AG08396 (cell line): Measurements from ENCODE around the gene SLC27A4.
A peak's percentile ranks its signal among the peaks of the same experiment; 100 is the strongest.
"Not testable (repeated sequence)": the region's sequence is repeated elsewhere in the genome, so short reads cannot be mapped to it uniquely, and the experiment has no call there.

ENCODE experiments used
- DNase-seq: peaks from one replicate; pipeline ENCODE4 v3.0.0; 2012; ENCODE audit warnings: low spot score, mixed read lengths

SLC27A4 gene

GRCh38 chr9:128324401-128324800 is 15.9 kb upstream of the SLC27A4 start:
- no peak for DNase-seq

DNA sequence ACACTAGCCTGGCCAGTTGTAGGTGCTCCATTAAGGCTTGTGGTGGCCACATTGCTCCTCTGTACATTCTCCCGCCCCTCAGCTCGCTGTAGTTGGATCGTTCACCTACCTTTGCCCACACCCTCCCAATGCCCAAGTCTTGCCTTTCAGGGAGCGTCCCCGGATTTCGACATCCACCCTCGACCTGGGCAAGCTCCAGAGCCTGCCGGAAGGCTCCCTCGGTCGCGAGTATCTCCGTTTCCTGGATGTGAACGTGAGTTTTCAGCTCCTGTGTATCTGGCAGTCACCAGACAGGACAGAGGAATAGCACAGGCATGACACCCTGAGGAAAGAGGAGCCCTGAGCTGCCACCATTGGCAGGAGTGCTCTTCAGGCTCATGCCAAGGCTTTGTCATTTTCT is 14.7 kb upstream of the SLC27A4 start:
- DNase-seq, result no peak

DNA sequence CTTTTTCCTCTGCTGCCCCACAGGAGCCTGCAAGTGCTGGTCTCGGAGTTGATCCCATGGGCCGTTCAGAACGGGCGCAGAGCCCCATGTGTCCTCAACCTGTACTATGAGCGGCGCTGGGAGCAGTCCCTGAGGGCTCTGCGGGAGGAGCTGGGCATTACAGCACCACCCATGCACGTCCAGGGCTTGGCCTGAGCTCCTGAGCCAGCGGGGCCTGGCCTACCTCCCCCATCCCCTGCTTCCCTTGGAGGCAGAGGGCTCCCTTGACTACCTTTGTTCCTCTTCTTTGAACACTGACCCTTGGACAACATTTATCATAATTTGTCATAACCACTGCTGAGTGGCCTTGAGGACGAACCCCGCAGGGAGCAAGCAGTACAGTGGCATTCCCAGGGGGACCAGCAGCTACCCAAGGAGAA is 6.9 kb upstream of the SLC27A4 start:
- DNase-seq, result no peak

GRCh38 chr9:128335161-128335560 is 5.2 kb upstream of the SLC27A4 start:
- no peak for DNase-seq

DNA sequence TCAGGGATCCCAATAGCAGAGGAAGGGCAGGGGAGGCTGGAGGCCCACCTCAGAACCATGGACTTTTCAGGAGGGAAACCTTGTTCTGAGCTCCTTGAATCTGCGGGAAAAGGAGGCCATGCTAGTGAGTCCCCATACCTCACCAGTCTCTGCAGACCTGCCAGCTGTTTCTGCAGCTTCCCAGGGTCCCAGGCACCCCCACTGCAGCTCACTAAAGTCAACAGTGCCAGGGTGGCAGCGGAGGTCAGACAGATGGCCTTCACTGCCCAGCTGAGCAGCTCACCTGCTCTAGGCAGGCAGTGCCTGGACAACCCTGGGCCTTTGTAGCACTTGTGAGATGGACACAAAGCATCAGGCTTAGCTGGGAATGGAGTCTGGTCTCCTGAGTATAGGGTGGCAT is 4.4 kb upstream of the SLC27A4 start:
- DNase-seq, result no peak

DNA sequence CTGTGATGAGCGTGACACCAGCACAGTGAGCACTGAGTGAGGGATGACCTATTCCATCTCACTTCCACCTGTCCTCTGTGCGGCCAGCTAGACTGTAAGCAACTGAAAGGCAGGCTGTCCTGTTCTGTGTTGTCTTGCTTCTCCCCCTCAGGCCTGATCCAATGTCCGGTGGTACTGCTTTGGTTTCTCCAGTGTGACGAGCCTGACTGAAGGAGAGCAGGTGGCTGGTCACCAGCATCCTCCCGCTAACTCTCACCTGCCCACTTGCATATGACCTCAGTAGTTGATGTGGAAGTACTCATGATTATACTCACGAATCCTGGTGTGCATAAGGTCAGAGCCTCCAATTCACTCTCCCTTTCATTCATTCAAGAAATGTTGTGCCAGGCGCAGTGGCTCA is 2.4 kb upstream of the SLC27A4 start:
- DNase-seq, result no peak

DNA sequence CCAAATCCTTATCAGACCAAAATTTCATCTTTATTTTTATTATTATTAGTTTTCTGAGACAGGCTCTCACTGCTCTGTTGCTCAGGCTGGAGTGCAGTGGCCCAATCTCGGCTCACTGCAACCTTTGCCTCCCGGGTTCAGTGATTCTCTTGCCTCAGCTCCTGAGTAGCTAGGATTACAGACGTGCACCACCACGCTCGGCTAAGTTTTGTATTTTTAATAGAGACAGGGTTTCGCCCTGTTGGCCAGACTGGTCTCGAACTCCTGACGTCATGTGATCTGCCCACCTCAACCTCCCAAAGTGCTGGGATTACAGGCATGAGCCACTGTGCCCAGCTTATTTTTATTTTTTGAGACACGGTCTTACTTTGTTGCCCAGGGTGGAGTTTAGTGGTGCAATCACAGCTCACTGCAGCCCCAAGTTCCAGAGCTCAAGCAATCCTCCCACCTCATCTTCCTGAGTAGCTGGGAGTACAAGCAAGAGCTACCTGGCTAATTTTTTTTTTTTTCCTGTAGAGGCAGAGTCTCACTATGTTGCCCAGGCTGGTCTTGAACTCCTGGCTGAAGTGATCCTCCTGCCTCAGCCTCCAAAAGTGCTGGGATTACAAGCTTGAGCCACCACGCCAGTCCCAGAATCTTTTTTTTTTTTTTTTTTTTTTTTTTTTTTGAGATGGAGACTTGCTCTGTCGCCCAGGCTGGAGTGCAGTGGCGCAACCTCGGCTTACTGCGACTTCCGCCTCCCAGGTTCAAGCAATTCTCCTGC is 1.3 kb upstream of the SLC27A4 start:
- DNase-seq, result not testable (repeated sequence)

DNA sequence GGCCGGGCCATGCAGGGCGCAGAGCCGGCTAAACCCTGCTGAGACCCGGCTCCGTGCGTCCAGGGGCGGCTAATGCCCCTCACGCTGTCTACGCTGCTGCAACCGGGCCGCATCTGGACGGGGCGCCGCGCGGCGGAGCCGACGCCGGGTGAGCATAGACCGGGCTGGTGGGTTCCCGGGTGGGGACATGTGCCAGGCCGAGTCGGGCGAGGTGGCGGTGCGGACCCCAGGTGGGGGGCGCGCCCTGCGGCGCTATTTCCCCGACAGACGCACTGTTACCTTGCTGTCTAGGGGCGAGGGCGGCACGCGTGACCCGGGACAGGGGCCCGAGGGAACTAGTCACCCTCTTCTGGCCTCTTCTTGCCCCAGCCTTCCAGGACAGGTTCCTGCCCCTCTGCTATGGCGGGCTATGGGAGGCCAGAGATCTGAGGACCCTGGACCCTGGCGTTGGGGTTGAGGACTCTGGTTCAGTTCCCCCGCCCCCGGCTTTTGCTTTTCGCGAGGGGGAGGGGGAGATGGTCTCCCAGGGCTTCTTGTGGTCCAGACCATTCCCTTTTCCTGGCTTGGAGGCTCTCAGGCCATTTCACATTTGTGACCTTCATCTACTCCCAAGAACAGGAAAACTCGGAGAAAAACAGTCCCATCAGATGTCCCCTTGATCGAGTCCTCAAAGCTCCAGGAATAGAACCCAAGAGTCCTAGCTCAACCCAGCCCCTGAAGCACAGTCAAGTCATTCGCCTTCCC is 536 bp downstream of the SLC27A4 start:
- DNase-seq, result no peak

DNA sequence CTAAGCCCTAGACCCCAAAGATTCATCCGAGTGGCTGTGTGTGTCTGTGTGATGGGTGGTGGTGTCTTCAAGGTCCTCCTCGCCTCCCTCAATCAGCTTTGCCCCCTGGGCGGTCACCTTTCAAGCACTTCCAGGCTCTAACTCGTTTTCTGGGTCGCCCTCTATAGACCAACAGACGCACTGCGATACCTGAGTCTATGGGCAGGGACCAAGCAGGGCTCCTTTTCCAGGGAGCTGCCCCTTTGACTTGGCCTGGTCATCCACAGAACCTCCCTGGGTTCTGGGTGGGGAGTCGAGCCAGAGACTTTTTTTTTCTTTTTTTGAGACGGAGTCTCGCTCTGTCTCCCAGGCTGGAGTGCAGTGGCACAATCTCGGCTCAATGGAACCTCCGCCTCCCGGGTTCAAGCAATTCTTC is 1.1 kb downstream of the SLC27A4 start:
- DNase-seq, result peak; percentile 81

GRCh38 chr9:128342971-128343680 is 2.8 kb downstream of the SLC27A4 start:
- DNase-seq, result no peak

DNA sequence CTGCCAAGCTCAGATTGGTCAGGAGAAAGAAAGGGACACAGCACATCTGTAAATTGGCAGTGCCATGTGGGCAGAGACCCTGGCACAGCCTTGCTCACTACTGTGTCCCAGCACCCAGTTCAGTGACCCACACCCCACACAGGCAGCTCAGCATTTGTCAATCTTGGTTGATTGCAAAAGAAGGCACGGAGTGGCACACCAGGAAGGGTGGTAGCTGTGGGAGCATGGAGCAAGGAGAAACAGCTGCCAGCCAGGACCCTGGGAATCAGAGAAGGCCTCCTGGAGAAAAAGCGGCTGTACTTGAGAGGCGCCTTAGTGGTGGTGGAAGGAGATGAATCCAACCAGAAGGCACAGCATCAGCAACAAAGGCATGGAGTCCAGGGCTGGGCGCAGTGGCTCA is 3.5 kb downstream of the SLC27A4 start:
- DNase-seq, result no peak

GRCh38 chr9:128344931-128345605 is 4.7 kb downstream of the SLC27A4 start:
- no peak for DNase-seq

- DNase-seq, result no peak
These were observed 8.8 kb downstream of the SLC27A4 start for GRCh38 chr9:128349125-128349524.

DNA sequence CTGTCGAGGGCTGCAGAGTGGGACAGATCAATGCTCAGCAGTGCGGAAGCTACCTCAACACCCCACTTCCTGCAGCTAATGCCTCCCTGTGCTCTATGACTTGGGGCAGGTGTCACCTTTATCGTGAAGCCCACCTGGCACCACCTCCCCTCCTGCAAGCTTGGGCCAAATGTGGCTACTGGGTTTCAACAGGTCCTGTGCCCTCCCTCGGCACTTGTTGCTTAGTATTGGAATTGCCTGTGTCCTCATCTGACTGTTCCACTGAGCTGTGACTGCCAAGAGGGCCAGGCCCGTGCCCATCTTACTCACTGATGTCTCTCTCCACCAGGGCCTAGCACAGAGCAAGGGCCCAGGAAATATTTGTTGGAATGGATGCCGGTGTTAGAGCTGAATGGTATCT is 9.4 kb downstream of the SLC27A4 start:
- no peak for DNase-seq

DNA sequence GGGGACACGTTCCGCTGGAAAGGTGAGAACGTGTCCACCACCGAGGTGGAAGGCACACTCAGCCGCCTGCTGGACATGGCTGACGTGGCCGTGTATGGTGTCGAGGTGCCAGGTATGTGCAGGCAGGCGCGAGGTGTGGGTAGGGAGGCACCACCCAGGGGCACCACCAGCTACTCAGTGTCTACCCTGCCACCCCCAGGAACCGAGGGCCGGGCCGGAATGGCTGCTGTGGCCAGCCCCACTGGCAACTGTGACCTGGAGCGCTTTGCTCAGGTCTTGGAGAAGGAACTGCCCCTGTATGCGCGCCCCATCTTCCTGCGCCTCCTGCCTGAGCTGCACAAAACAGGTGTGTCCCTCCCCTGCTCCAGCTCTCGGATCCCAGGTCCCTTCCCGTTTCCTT is 15.1 kb downstream of the SLC27A4 start:
- no peak for DNase-seq

DNA sequence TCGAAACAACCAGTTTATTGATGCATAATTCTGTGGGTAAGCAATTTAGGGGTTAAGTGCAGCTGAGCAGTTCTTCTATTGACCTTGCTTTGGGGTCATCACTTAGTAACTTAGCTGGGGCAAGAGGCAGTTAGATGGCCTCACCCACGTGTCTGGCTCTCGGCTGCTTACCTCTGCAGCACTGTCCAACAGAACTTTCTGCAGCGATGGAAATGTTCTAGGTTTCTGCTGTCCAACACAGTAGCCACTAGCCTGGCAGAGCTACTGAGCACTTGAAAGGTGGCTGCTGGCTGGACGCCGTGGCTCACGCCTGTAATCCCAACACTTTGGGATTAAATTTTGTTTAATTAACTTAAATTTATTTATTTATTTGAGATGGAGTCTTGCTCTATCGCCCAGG is 17.8 kb downstream of the SLC27A4 start:
- no peak for DNase-seq

DNA sequence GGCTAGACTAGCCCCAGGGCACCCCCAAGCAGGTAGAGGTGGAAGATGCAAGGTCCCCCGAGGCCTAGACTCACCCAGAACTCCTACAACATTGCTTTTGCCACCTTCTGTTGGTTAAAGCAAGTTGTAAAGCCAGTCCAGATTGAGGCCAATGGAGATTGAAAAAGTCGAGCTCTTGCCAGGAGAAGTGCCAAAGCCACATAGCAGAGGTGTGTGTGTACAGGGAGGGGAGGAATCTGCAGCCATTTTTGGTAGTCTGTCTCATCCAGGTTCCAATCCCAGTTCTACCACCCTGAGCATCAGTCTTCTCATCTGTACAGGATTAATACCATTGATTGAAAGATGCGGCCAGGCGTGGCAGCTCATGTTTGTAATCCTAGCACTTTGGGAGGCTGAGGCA is 18.5 kb downstream of the SLC27A4 start:
- peak; percentile 44 for DNase-seq

GRCh38 chr9:128360826-128361225 is 20.5 kb downstream of the SLC27A4 start:
- no peak for DNase-seq

DNA sequence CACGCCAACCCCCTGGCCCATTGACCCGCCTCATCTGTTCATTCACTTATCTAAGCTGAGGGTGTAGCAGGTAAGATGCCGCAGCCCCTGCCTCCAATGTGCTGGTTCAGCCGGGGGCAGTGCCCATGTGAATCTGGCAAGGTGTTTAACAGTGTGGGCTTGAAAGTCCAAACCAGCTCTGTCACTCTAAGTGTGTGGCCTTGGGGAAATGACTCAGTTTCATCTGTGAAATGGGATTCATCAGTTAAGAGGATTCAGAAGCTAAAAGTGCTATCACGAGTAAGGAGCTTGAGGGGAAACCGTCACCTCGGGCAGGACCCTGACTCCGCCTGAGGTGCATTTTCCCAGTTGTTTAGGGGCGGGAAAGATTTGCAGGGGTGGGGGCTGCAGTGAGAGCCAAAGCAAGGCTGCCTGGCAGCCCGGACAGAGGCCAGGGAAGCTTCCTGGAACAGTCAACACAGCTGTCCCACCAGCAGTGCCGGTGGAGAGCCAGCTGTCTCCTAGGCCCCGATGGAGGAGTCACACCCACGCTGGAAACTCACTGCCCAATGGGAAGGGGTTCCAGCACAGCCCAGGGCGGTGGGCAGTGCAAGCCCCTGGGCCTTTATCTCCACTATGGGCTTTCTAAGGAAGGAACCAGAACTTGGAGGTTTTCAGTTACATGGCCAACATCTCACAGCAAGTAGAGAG is 21.1 kb downstream of the SLC27A4 start:
- DNase-seq, result peak; percentile 34

DNA sequence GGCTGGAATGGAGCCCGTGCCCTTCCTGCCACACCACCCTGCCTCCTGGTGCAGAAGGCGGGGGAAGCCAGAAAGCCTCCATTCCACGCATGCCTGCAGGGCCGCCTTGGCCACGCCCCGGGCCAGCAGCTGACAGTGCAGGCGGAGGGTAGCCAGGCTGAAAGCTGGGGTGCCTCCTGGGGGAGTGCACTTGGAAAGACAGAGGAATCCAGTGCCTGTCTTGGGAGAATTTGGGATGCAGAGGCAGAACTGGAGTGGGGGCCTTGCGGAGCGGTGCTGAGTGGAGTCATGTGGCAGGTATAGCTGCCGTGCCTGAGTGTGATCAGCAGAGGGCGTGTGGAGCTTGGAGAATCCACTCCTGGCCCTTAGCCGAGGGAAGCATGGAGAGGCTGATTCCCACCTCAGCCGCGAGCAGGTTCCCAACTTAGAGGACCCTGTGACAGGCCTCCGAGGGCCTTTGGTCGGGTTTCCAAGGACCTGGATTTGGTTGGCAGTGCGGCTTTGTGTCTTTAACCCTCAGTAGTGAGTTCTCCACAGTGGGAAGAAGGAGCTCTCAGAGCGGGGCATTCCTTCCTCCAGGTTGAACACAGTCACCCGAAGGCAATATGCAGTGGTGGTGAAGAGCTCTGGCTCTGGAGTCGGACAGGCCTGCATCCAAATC is 21.8 kb downstream of the SLC27A4 start:
- DNase-seq, result peak; percentile 88

- no peak for DNase-seq
These were observed 22.4 kb downstream of the SLC27A4 start for GRCh38 chr9:128362774-128363173.
